ENCODE data around the gene ALG11.
"Not testable (repeated sequence)": the region's sequence is repeated elsewhere in the genome, so short reads cannot be mapped to it uniquely, and the experiment has no call there.

The ALG11 gene

GRCh38 chr13:52030401-52030800 lies 18.2 kb downstream of the ALG11 start:
- not testable (repeated sequence) for DNase-seq

GRCh38 chr13:52033039-52033438 lies 20.8 kb downstream of the ALG11 start:
- no peak for DNase-seq

- no peak for DNase-seq
Observed at GRCh38 chr13:52034616-52035226, 22.5 kb downstream of the ALG11 start.

- no peak for DNase-seq
Observed at GRCh38 chr13:52036037-52036436, 23.8 kb downstream of the ALG11 start.

- no peak for DNase-seq
Observed at GRCh38 chr13:52043675-52044074, 31.5 kb downstream of the ALG11 start.

GRCh38 chr13:52047463-52047862 lies 35.3 kb downstream of the ALG11 start:
- DNase-seq = no peak

GRCh38 chr13:52048516-52048915 lies 36.3 kb downstream of the ALG11 start:
- no peak for DNase-seq

- no peak for DNase-seq
Observed at GRCh38 chr13:52051400-52051799, 39.2 kb downstream of the ALG11 start.

GRCh38 chr13:52053460-52053859 lies 41.3 kb downstream of the ALG11 start:
- no peak for DNase-seq

GRCh38 chr13:52061064-52061463 lies 48.9 kb downstream of the ALG11 start:
- not testable (repeated sequence) for DNase-seq

- no peak for DNase-seq
Observed at GRCh38 chr13:52061587-52061986, 49.4 kb downstream of the ALG11 start.

- DNase-seq = no peak
Observed at GRCh38 chr13:52067237-52067636, 55.0 kb downstream of the ALG11 start.

- no peak for DNase-seq
Observed at GRCh38 chr13:52070929-52071523, 58.8 kb downstream of the ALG11 start.
